ENCODE data around the gene EMC9. TPM values are rescaled to one million over a fixed set of nuclear protein-coding genes. Genes with fewer than 3 reads are reported as not detected.

Gene EMC9
- total and polyA plus RNA-seq, 8 donors = 13.5 to 24.3 (median 22.5) TPM

- H3K4me3 ChIP-seq = no peak overlapping the region
- no peak for TF ChIP-seq CTCF (IDR thresholded peaks at IDR 0.05)
- ATAC-seq (no peak), DNase-seq (no peak)
- no peaks in the 10 kb centered on the region for H3K9me3 ChIP-seq
- no peaks in the 10 kb centered on the region for H3K4me1 ChIP-seq
- peaks cover 0 to 100% of the 10 kb centered on the region in 2 donors for H3K36me3 ChIP-seq
- H3K27ac ChIP-seq = no peak overlapping the region
- intact Hi-C loops (cut with DNase I) = no loop called here
- H3K27me3 ChIP-seq = no peaks in the 10 kb centered on the region
Measured at GRCh38 chr14:24177041-24177825, 35.8 kb upstream of the EMC9 start.

GRCh38 chr14:24176599-24176998 is 35.2 kb upstream of the EMC9 start:
- H3K4me1 ChIP-seq = peaks cover 0 to 6% of the 10 kb centered on the region in 2 donors
- intact Hi-C loops (cut with DNase I) = no loop called here

GRCh38 chr14:24172871-24173281 is 31.5 kb upstream of the EMC9 start:
- DNase-seq (peak in 1 of 4 donors; percentile 73), ATAC-seq (no peak)
- Histone ChIP-seq H3K27ac (no peak overlapping the region), H3K9me3 (no peaks in the 10 kb centered on the region), H3K36me3 (peaks cover 0 to 87% of the 10 kb centered on the region in 2 donors), H3K27me3 (no peaks in the 10 kb centered on the region), H3K4me3 (peak overlapping the region; percentile 16 to 34), H3K4me1 (peaks cover 0 to 20% of the 10 kb centered on the region in 2 donors)
- intact Hi-C loops (cut with DNase I) = no loop called here
- no peak for TF ChIP-seq CTCF (IDR thresholded peaks at IDR 0.05)

More at GRCh38 chr14:24176599-24176998, 35.2 kb upstream of the EMC9 start:
- Histone ChIP-seq H3K4me3 (no peak overlapping the region), H3K9me3 (no peaks in the 10 kb centered on the region), H3K36me3 (peaks cover 0 to 96% of the 10 kb centered on the region in 2 donors), H3K27me3 (no peaks in the 10 kb centered on the region), H3K27ac (no peak overlapping the region)
- DNase-seq (no peak), ATAC-seq (no peak)
- TF ChIP-seq CTCF (IDR thresholded peaks at IDR 0.05) = no peak

- peak; percentile 14 for ATAC-seq
- Histone ChIP-seq H3K36me3 (peaks cover 0 to 87% of the 10 kb centered on the region in 2 donors), H3K27ac (no peak overlapping the region), H3K27me3 (no peaks in the 10 kb centered on the region), H3K9me3 (no peaks in the 10 kb centered on the region), H3K4me3 (peak overlapping the region; percentile 16 to 34), H3K4me1 (peaks cover 0 to 23% of the 10 kb centered on the region in 2 donors)
- TF ChIP-seq CTCF (IDR thresholded peaks at IDR 0.05) = no peak
- peak in 1 of 4 donors; percentile 78 for DNase-seq
- intact Hi-C loops (cut with DNase I) = no loop called here
Measured at GRCh38 chr14:24172261-24172860, 31.0 kb upstream of the EMC9 start.
